Measurements from ENCODE around the gene TMEM123. TPM values are rescaled to one million over a fixed set of nuclear protein-coding genes. Genes with fewer than 3 reads are reported as not detected.

The TMEM123 gene
- total and polyA plus RNA-seq, 2 of the 13 experiments (the other 11 are each of a cell fraction or from before 2014, with no cell fraction given): 365 to 2,761 TPM

DNA sequence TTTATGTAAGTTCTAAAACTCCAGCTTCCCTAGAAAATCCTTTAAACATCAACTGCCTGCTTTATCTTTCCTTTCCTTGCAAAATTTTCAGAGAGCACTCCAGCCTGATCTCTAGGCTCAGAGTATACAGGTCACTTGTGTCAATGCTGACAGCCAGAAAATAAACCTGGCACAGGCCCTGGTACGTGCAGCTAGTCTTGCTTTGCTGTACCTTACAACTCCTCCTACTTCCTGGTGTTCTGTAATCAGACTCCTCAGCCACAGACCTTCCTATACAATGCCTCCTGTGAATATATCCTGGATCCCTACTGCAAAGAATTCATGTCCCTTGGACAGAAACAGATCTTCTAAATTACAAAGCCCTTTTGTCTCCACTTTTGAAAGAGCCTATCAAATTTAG lies 24.2 kb upstream of the TMEM123 start (continued):
- TF ChIP-seq, protein P1, sequence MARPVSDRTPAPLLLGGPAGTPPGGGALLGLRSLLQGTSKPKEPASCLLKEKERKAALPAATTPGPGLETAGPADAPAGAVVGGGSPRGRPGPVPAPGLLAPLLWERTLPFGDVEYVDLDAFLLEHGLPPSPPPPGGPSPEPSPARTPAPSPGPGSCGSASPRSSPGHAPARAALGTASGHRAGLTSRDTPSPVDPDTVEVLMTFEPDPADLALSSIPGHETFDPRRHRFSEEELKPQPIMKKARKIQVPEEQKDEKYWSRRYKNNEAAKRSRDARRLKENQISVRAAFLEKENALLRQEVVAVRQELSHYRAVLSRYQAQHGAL (CRISPR knock-in tag; IDR thresholded peaks at IDR 0.05; ENCODE audit: not compliant biosample characterization): no peak
- TF ChIP-seq NFYB (CRISPR knock-in tag; IDR thresholded peaks at IDR 0.05): no peak
- TF ChIP-seq NCOA1 (CRISPR knock-in tag; IDR thresholded peaks at IDR 0.05): no peak
- TF ChIP-seq ZNF501 (CRISPR knock-in tag; IDR thresholded peaks at IDR 0.05): no peak; the same call in 1 of the 2 replicates
- TF ChIP-seq DPF2 (CRISPR knock-in tag; IDR thresholded peaks at IDR 0.05; ENCODE audit: borderline replicate concordance, low read depth): peak; percentile 84; the same call in 1 of the 2 replicates
- TF ChIP-seq, protein P2, sequence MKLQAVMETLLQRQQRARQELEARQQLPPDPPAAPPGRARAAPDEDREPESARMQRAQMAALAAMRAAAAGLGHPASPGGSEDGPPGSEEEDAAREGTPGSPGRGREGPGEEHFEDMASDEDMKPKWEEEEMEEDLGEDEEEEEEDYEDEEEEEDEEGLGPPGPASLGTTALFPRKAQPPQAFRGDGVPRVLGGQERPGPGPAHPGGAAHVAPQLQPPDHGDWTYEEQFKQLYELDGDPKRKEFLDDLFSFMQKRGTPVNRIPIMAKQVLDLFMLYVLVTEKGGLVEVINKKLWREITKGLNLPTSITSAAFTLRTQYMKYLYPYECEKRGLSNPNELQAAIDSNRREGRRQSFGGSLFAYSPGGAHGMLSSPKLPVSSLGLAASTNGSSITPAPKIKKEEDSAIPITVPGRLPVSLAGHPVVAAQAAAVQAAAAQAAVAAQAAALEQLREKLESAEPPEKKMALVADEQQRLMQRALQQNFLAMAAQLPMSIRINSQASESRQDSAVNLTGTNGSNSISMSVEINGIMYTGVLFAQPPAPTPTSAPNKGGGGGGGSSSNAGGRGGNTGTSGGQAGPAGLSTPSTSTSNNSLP (IDR thresholded peaks at IDR 0.05; ENCODE audit: low read depth, low read length): no peak
- peak; percentile 36; the same call in 1 of the 2 replicates for TF ChIP-seq KMT2B (CRISPR knock-in tag; IDR thresholded peaks at IDR 0.05)
- TF ChIP-seq RAD51 (IDR thresholded peaks at IDR 0.05; ENCODE audit: borderline replicate concordance): no peak
- TF ChIP-seq, protein P3, sequence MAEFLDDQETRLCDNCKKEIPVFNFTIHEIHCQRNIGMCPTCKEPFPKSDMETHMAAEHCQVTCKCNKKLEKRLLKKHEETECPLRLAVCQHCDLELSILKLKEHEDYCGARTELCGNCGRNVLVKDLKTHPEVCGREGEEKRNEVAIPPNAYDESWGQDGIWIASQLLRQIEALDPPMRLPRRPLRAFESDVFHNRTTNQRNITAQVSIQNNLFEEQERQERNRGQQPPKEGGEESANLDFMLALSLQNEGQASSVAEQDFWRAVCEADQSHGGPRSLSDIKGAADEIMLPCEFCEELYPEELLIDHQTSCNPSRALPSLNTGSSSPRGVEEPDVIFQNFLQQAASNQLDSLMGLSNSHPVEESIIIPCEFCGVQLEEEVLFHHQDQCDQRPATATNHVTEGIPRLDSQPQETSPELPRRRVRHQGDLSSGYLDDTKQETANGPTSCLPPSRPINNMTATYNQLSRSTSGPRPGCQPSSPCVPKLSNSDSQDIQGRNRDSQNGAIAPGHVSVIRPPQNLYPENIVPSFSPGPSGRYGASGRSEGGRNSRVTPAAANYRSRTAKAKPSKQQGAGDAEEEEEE (CRISPR knock-in tag; IDR thresholded peaks at IDR 0.05; ENCODE audit: borderline replicate concordance): no peak
- TF ChIP-seq FOXA1 (IDR thresholded peaks at IDR 0.05): no peak
- TF ChIP-seq FOXA1 (CRISPR knock-in tag; IDR thresholded peaks at IDR 0.05): peak; percentile 29; the same call in 1 of the 2 replicates
- TF ChIP-seq, protein P4, sequence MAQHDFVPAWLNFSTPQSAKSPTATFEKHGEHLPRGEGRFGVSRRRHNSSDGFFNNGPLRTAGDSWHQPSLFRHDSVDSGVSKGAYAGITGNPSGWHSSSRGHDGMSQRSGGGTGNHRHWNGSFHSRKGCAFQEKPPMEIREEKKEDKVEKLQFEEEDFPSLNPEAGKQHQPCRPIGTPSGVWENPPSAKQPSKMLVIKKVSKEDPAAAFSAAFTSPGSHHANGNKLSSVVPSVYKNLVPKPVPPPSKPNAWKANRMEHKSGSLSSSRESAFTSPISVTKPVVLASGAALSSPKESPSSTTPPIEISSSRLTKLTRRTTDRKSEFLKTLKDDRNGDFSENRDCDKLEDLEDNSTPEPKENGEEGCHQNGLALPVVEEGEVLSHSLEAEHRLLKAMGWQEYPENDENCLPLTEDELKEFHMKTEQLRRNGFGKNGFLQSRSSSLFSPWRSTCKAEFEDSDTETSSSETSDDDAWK (CRISPR knock-in tag; IDR thresholded peaks at IDR 0.05): no peak
- peak; percentile 48; the same call in 1 of the 2 replicates for TF ChIP-seq THAP11 (CRISPR knock-in tag; IDR thresholded peaks at IDR 0.05)
- TF ChIP-seq, protein P5, sequence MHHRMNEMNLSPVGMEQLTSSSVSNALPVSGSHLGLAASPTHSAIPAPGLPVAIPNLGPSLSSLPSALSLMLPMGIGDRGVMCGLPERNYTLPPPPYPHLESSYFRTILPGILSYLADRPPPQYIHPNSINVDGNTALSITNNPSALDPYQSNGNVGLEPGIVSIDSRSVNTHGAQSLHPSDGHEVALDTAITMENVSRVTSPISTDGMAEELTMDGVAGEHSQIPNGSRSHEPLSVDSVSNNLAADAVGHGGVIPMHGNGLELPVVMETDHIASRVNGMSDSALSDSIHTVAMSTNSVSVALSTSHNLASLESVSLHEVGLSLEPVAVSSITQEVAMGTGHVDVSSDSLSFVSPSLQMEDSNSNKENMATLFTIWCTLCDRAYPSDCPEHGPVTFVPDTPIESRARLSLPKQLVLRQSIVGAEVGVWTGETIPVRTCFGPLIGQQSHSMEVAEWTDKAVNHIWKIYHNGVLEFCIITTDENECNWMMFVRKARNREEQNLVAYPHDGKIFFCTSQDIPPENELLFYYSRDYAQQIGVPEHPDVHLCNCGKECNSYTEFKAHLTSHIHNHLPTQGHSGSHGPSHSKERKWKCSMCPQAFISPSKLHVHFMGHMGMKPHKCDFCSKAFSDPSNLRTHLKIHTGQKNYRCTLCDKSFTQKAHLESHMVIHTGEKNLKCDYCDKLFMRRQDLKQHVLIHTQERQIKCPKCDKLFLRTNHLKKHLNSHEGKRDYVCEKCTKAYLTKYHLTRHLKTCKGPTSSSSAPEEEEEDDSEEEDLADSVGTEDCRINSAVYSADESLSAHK (CRISPR knock-in tag; IDR thresholded peaks at IDR 0.05; ENCODE audit: borderline replicate concordance): no peak
- TF ChIP-seq MYNN (CRISPR knock-in tag; IDR thresholded peaks at IDR 0.05; ENCODE audit: low read depth): no peak
- TF ChIP-seq, protein P6, sequence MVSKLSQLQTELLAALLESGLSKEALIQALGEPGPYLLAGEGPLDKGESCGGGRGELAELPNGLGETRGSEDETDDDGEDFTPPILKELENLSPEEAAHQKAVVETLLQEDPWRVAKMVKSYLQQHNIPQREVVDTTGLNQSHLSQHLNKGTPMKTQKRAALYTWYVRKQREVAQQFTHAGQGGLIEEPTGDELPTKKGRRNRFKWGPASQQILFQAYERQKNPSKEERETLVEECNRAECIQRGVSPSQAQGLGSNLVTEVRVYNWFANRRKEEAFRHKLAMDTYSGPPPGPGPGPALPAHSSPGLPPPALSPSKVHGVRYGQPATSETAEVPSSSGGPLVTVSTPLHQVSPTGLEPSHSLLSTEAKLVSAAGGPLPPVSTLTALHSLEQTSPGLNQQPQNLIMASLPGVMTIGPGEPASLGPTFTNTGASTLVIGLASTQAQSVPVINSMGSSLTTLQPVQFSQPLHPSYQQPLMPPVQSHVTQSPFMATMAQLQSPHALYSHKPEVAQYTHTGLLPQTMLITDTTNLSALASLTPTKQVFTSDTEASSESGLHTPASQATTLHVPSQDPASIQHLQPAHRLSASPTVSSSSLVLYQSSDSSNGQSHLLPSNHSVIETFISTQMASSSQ (IDR thresholded peaks at IDR 0.05; ENCODE audit: low read depth): peak; percentile 63; the same call in 1 of the 2 replicates
- TF ChIP-seq, protein P6 (CRISPR knock-in tag; IDR thresholded peaks at IDR 0.05; ENCODE audit: borderline replicate concordance): peak; percentile 69; the same call in 1 of the 2 replicates
- no peak for TF ChIP-seq ZNF225 (CRISPR knock-in tag; IDR thresholded peaks at IDR 0.05)

Data from HepG2 (cell line).